Sigmoid colon (tissue), 7 donors: Measurements from ENCODE around the gene RBM33. TPM values are rescaled to one million over a fixed set of nuclear protein-coding genes. Genes with fewer than 3 reads are reported as not detected.

Experiments
- DNase-seq: peaks from one replicate; pipeline ENCODE4 v3.0.0-alpha.2; 2019
- H3K27ac ChIP-seq, 4 donors: fragments of 200-600 bp; sonication (generic); one replicate each; pipeline ENCODE4 v1.5.1; 2016 to 2019; ENCODE audit warnings: mild to moderate bottlenecking in 1 of 4
- H3K27me3 ChIP-seq, 3 donors: fragments of 200-600 bp; sonication (generic); one replicate each; pipeline ENCODE4 v1.5.1; 2019; ENCODE audit warnings: mild to moderate bottlenecking in 1 of 3
- H3K36me3 ChIP-seq, 4 donors: fragments of 200-600 bp; sonication (generic); one replicate each; pipeline ENCODE4 v1.5.1; 2016 to 2019
- H3K4me1 ChIP-seq, 4 donors: fragments of 200-600 bp; sonication (generic); one replicate each; pipeline ENCODE4 v1.5.1; 2017 to 2019
- H3K4me3 ChIP-seq, 4 donors: fragments of 200-600 bp; sonication (generic); one replicate each; pipeline ENCODE4 v1.5.1; 2017 to 2019; ENCODE audit warnings: mild to moderate bottlenecking in 2 of 4, moderate library complexity in 1 of 4
- H3K9me3 ChIP-seq, 4 donors: fragments of 200-600 bp in 3 of 4; sonication (generic) in 3 of 4; one replicate each; pipeline versions ENCODE4 v1.5.1 to v1.6.1; 2013 to 2019
- EP300 ChIP-seq, 4 donors: sonication (generic); formaldehyde crosslinking; IDR thresholded peaks; one replicate each; pipeline ENCODE4 v1.6.1; 2017; ENCODE audit warnings: antibody characterized with exemption in 4 of 4
- POLR2A ChIP-seq, 2 donors: fragments of 450-650 bp; IDR thresholded peaks; one replicate each; pipeline ENCODE4 v1.6.1; 2016; ENCODE audit warnings: antibody characterized with exemption in 2 of 2, mild to moderate bottlenecking in 2 of 2, moderate library complexity in 2 of 2
- POLR2AphosphoS5 ChIP-seq, 4 donors: sonication (generic); formaldehyde crosslinking; IDR thresholded peaks; one replicate each; pipeline ENCODE4 v1.6.1; 2017; ENCODE audit warnings: antibody characterized with exemption in 4 of 4
- WGBS, 2 donors: extraction: QIAGEN DNeasy Blood & Tissue Kit; methylation state at CpG; one replicate each; pipeline ENCODE4 v1.1.7; 2013; 5-methylcytosine and 5-hydroxymethylcytosine counted together
- intact Hi-C: fragments of 100-400 bp; cut with DNase I; formaldehyde crosslinking; loops from one replicate; pipeline ENCODE4 v1.15.1; 2023
- polyA plus RNA-seq, 3 donors: library from polyadenylated mRNA; stranded (reverse); fragments of 200-250 nt; gene quantifications; one replicate each; pipeline ENCODE4 v1.2.3, GENCODE V29; 2013
- total RNA-seq, 4 donors: library from RNA; depleted of rRNA; stranded (reverse); fragments of >200 nt; gene quantifications; one replicate each; pipeline ENCODE4 v1.1.0, GENCODE V29; 2016
- TF ChIP-seq, protein P1 (sequence below), 4 experiments: fragments of 450-650 bp in 3 of 4; fragments of 200-600 bp in 1 of 4; IDR thresholded peaks; one replicate each; pipeline ENCODE4 v1.5.1; 2016 to 2019; ENCODE audit warnings: antibody characterized with exemption in 4 of 4, mild to moderate bottlenecking in 3 of 4, moderate library complexity in 2 of 4
- donor health status: healthy with polysubstance abuse.
- donor health status: Bipolar disorder and iron deficiency.
- donor health status: healthy.

The RBM33 gene
- total and polyA plus RNA-seq, 7 donors, result 3.6 to 60.4 (median 30.8) TPM

DNA sequence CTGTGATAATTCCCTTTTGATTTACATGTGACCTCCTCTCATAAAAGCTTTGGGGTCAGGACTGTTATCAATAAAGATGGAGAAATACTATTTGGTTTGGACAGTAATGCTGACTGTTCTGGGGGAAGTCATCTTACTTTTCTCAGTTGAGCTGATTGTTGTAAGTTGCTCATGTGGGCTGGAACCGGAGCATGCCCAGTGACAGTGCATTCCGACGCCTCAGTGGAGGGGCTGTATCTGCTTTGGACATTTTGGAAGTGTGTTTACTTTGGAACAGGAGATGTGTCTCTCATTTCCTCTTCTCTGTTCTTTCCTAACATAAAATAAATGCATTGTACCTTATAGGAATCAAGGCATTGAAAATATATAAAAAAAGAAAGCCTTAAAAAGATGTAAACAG lies 30.1 kb downstream of the RBM33 start:
- no peak overlapping the region for H3K4me3 ChIP-seq
- H3K4me1 ChIP-seq, result peaks cover 0 to 18% (median 16%) of the 10 kb centered on the region in 4 donors
- H3K36me3 ChIP-seq, result peaks cover 0 to 19% (median 7%) of the 10 kb centered on the region in 4 donors
- WGBS, 2 donors, result 89 to 93% methylated on average over 3 of the region's 3 CpGs
- H3K27ac ChIP-seq, result no peak overlapping the region
- no peak for DNase-seq
- intact Hi-C loops, result no loop called here
- no peaks in the 10 kb centered on the region for H3K9me3 ChIP-seq
- no peak for TF ChIP-seq POLR2A (IDR thresholded peaks at IDR 0.05)
- TF ChIP-seq EP300 (IDR thresholded peaks at IDR 0.05), result no peak
- TF ChIP-seq, protein P1, sequence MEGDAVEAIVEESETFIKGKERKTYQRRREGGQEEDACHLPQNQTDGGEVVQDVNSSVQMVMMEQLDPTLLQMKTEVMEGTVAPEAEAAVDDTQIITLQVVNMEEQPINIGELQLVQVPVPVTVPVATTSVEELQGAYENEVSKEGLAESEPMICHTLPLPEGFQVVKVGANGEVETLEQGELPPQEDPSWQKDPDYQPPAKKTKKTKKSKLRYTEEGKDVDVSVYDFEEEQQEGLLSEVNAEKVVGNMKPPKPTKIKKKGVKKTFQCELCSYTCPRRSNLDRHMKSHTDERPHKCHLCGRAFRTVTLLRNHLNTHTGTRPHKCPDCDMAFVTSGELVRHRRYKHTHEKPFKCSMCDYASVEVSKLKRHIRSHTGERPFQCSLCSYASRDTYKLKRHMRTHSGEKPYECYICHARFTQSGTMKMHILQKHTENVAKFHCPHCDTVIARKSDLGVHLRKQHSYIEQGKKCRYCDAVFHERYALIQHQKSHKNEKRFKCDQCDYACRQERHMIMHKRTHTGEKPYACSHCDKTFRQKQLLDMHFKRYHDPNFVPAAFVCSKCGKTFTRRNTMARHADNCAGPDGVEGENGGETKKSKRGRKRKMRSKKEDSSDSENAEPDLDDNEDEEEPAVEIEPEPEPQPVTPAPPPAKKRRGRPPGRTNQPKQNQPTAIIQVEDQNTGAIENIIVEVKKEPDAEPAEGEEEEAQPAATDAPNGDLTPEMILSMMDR (IDR thresholded peaks at IDR 0.05), result no peak
- no peak for TF ChIP-seq POLR2AphosphoS5 (IDR thresholded peaks at IDR 0.05)
- no peaks in the 10 kb centered on the region for H3K27me3 ChIP-seq

DNA sequence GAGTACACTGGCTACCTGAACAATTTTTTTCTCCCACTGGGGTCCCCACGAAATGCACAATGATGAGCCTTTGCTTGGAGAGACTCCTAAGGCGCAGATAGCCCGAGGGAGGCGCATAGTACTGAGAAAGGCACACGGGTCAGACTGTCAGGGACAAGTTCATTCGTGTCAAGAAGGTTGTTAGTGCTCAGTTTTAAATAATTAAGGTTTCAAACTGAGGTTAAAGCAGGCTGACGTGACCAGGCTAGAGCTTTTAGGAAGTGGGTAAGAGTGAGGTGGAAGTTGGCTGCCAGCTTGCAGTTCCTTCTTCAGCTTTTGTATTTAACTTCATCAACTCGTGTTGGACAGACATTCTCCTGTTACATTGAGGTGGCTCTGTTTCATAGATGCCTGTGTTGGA lies 31.6 kb downstream of the RBM33 start:
- WGBS, 2 donors, result 72 to 80% methylated on average over 8 of the region's 8 CpGs
- H3K27me3 ChIP-seq, result no peaks in the 10 kb centered on the region
- H3K4me1 ChIP-seq, result peaks cover 0 to 3% (median 3%) of the 10 kb centered on the region in 4 donors
- H3K9me3 ChIP-seq, result no peaks in the 10 kb centered on the region
- TF ChIP-seq, protein P1 (IDR thresholded peaks at IDR 0.05), result no peak
- peaks cover 0 to 32% (median 8%) of the 10 kb centered on the region in 4 donors for H3K36me3 ChIP-seq
- intact Hi-C loops, result no loop called here
- no peak overlapping the region for H3K27ac ChIP-seq
- no peak overlapping the region for H3K4me3 ChIP-seq
- DNase-seq, result no peak

DNA sequence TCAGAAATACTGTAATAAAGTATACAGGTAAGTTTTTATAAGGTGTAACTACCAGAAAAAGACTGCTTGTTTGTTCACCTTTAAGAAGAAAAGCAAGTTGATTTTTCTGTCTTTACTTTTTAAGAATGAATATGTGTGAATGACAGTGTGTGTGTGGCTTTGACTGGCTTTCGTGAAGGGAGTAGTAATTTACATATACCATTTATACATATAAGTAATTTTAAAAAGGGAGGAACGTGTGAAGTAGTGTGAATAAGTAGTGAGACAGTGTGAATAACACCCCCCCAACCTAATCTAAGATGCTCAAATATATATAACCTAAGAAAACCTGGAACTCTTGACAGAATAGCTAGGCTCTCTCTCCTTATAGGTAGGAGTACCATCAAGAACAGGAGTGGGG lies 33.2 kb downstream of the RBM33 start:
- no peak for DNase-seq
- TF ChIP-seq, protein P1 (IDR thresholded peaks at IDR 0.05), result no peak
- TF ChIP-seq POLR2A (IDR thresholded peaks at IDR 0.05) (no peak), POLR2AphosphoS5 (IDR thresholded peaks at IDR 0.05) (no peak), EP300 (IDR thresholded peaks at IDR 0.05) (no peak)
- Histone ChIP-seq H3K4me3 (no peak overlapping the region), H3K27ac (no peak overlapping the region), H3K9me3 (no peaks in the 10 kb centered on the region), H3K36me3 (peaks cover 0 to 42% (median 11%) of the 10 kb centered on the region in 4 donors), H3K27me3 (no peaks in the 10 kb centered on the region), H3K4me1 (peaks cover 0 to under 1% (median 0%) of the 10 kb centered on the region in 4 donors)
- intact Hi-C loops, result no loop called here
- WGBS, 2 donors, result 89 to 90% methylated on average over 2 of the region's 2 CpGs

DNA sequence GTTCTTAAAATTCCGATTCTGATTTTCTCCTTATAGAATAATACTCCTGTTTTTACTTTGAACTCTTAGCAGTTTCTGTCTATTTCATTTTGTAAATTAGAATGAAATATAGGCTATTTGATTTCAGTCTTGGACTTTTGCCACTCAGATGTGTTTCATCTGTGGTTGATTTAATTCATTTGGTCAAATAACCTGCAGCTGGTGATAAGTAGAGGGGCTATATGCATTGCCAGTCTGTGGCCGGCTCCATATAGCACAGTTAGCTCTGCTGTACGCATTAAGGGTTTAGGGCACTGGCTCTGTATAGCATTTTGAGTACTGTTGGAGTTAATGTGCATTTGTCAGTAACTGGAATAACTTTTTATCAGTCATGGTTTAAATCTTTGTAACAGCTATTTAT lies 35.7 kb downstream of the RBM33 start:
- Histone ChIP-seq H3K27me3 (no peaks in the 10 kb centered on the region), H3K27ac (no peak overlapping the region), H3K36me3 (peaks cover 0 to 32% (median 9%) of the 10 kb centered on the region in 4 donors), H3K4me1 (peaks cover 0 to 22% (median 12%) of the 10 kb centered on the region in 4 donors), H3K4me3 (no peak overlapping the region), H3K9me3 (no peaks in the 10 kb centered on the region)
- TF ChIP-seq EP300 (IDR thresholded peaks at IDR 0.05), result no peak
- 93 to 95% methylated on average over 3 of the region's 3 CpGs for WGBS, 2 donors
- DNase-seq, result no peak
- intact Hi-C loops, result no loop called here

DNA sequence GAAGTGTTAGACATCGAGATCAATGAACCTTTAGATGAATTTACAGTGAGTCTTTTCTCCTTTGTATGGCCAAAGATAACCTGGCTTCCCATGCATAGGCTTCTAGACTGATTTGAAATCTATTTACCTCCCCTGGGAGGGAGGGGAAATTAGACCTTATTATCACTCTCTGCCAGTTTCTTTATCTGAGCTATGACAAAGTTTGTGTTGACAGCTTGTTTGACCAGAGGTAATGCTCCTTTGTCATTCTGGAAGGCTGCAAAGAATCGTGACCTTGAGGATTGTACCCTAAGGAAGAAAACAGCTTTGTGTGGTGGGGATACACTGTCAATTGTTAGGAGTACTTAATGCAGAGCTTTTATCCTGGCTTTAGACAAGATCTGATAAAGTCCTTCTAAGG lies 36.4 kb downstream of the RBM33 start:
- Histone ChIP-seq H3K4me3 (no peak overlapping the region), H3K4me1 (peaks cover 0 to 27% (median 14%) of the 10 kb centered on the region in 4 donors), H3K9me3 (no peaks in the 10 kb centered on the region), H3K36me3 (peaks cover 0 to 36% (median 9%) of the 10 kb centered on the region in 4 donors), H3K27ac (no peak overlapping the region), H3K27me3 (no peaks in the 10 kb centered on the region)
- WGBS, 2 donors, result 84 to 89% methylated on average over 2 of the region's 2 CpGs
- intact Hi-C loops, result no loop called here
- no peak for TF ChIP-seq EP300 (IDR thresholded peaks at IDR 0.05)
- TF ChIP-seq, protein P1 (IDR thresholded peaks at IDR 0.05), result no peak
- DNase-seq, result no peak
